ENCODE measurements around the gene PDCD1.

The PDCD1 gene

GRCh38 chr2:241862093-241862492, 3.4 kb upstream of the PDCD1 start:
- TF ChIP-seq CTCF (IDR thresholded peaks at IDR 0.05; ENCODE audit: low read depth, low read length, missing control alignments), result no peak
- DNase-seq (ENCODE audit: extremely low read depth, low read depth), result no peak
- no peak overlapping the region for H3K4me3 ChIP-seq (replicated peaks; ENCODE audit: low read depth, low read length)

GRCh38 chr2:241861264-241861663, 2.6 kb upstream of the PDCD1 start:
- H3K4me3 ChIP-seq (replicated peaks; ENCODE audit: low read depth, low read length), result no peak overlapping the region
- DNase-seq (ENCODE audit: extremely low read depth, low read depth), result no peak
- TF ChIP-seq CTCF (IDR thresholded peaks at IDR 0.05; ENCODE audit: low read depth, low read length, missing control alignments), result no peak

DNA sequence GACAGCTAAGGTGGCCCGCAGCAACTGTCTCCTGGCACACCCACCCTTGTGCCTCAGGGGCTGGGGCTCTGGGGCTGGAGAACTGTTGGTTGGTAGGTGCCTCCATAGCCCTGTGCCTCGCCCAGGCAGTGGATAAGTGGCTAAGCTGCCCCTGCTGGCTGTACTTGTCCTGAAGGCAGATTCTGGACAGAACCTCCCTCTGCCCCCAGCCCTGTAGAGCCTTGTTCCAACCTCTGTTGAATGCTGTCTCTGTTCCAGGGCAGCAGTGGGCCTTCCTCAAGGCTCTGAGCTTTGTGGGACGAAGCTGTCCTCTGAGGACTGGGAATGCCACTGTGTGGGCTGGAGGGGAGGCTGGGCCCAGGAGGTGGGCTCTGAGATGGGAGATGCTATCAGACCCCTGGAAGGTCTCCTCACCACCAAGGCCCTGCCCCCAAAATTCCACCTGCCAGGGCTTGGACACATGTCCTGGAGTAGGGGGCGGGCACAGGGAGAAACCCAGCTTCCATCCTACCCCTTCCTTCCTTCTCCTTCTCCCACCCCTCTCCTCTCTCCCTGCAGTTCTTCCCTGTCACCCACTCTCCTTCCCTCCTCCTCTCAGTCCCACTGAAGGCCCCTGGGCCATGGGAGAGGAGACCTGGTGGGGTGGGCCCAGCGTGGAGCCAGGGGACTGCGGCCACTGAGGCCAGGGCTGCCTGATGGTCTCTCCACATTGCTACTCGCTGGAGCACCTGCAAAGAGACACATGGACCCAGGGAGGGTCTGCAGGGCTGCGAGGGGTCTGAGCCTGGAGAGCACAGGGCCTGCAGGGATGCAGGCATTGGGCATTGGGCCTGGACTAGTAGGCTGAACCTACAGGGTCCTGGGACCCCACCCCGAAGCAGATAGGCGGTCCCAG, 1.7 kb upstream of the PDCD1 start:
- DNase-seq (ENCODE audit: extremely low read depth, low read depth), result no peak
- no peak overlapping the region for H3K4me3 ChIP-seq (replicated peaks; ENCODE audit: low read depth, low read length)
- no peak for TF ChIP-seq CTCF (IDR thresholded peaks at IDR 0.05; ENCODE audit: low read depth, low read length, missing control alignments)

GRCh38 chr2:241859436-241860183, 916 bp upstream of the PDCD1 start:
- no peak for TF ChIP-seq CTCF (IDR thresholded peaks at IDR 0.05; ENCODE audit: low read depth, low read length, missing control alignments)
- no peak for DNase-seq (ENCODE audit: extremely low read depth, low read depth)

DNA sequence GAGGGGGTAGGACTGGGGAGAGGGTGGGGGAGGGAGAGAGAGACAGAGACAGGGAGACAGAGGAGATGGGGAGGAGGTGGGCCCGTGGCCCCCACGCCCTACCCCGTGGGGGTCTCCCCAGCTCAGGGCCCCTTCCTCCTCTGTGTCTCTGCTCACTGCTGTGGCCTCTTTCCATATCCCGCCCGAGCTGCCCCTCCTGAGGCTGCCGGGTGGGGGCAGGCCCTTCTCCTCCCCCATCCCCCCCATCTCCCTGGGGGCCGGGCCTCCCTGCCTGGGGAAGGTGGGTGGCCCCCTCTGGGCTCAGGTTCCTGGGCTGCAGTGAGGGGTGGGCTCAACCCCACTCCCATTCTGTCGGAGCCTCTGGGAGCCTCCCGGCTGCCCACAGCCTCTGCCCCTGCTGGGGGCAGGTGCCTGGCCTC, 332 bp upstream of the PDCD1 start:
- no peak overlapping the region for H3K4me3 ChIP-seq (replicated peaks; ENCODE audit: low read depth, low read length)
- no peak for TF ChIP-seq CTCF (IDR thresholded peaks at IDR 0.05; ENCODE audit: low read depth, low read length, missing control alignments)
- DNase-seq (ENCODE audit: extremely low read depth, low read depth), result no peak

More at GRCh38 chr2:241859436-241860183, 916 bp upstream of the PDCD1 start:
- H3K4me3 ChIP-seq (replicated peaks; ENCODE audit: low read depth, low read length), result no peak overlapping the region

DNA sequence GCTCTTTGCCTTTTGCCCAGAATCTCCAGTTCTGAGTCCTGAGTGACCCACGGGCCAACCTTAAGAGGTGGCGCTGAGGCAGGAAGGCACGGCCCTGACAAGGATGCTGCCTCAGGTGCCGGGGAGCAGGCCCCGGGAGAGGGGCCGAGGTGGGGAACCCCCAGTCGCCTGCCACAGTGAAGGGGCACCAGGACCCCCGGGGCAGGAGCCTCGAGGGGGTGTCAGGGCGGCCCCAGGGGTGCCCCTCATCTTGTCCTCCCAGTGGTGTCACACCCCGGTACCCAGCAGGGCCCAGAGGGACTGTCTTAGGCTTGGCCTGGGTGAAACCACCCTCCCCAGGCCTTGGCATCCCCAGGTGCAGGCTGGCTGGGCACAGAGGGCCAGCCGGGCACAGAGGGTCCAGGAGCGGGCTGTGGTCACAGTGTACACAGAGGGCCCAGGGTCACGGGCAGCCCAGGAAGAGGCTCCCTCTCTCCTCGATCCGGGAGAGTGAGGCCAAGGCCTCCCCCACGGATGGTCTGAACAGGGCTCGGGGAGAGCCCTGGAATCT, 1.0 kb downstream of the PDCD1 start:
- H3K4me3 ChIP-seq (replicated peaks; ENCODE audit: low read depth, low read length), result no peak overlapping the region

More for the DNA sequence above, 1.0 kb downstream of the PDCD1 start:
- no peak for TF ChIP-seq CTCF (IDR thresholded peaks at IDR 0.05; ENCODE audit: low read depth, low read length, missing control alignments)
- DNase-seq (ENCODE audit: extremely low read depth, low read depth), result no peak

Measured in HFF-Myc (cell line).